Erythroblast (primary cell): ENCODE data around the gene PC.

Experiments used
- GATA1 ChIP-seq: IDR thresholded peaks from 2 replicates; pipeline ENCODE4 v1.6.1; 2011; ENCODE audit warnings: low read depth, mild to moderate bottlenecking, control low read depth, low read length, moderate library complexity
- POLR2A ChIP-seq: IDR thresholded peaks from 2 replicates; pipeline ENCODE4 v1.6.1; 2011; ENCODE audit warnings: mild to moderate bottlenecking, low read length

DNA sequence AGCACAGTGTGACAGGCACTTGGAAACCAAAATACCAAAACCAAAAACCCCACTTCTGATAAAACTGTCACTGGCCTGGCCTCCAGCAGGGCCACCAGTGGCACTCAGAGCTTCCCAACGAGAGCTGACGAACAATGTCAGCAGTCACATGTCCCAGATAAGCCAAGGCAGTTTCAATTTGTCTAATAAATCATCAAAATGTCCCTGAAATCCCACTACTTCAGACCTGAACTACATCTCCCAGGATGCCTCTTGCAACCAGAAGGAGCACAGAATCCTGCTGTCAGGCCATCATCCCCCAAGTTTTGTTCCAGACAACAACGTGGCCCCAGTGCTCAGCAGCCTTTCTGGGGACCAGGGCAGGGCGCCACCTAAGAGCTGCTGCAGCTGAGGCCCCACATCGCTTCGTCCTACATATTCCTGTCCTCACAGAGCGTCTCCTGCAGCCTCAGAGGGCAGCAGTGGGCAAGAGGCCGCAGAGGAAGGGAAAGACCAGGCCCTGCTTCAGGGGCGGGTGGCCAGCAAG is 76.2 kb downstream of the PC start:
- TF ChIP-seq POLR2A (no peak), GATA1 (no peak)
